GM21528 (cell line): Measurements from ENCODE around the gene RAB23.

Source experiments
- ATAC-seq: cut with Tn5 transposase; IDR thresholded peaks from one replicate; pipeline ENCODE4 v1.9.1; 2021; ENCODE audit warnings: mild to moderate bottlenecking, moderate library complexity; ENCODE audit not compliant: unreplicated experiment, low FRiP score

RAB23 gene

GRCh38 chr6:57193177-57193576, 28.9 kb downstream of the RAB23 start:
- no peak for ATAC-seq

GRCh38 chr6:57190140-57190539, 32.0 kb downstream of the RAB23 start:
- no peak for ATAC-seq

- no peak for ATAC-seq
These were observed 38.8 kb downstream of the RAB23 start for GRCh38 chr6:57183336-57183735.

- no peak for ATAC-seq
These were observed 40.1 kb downstream of the RAB23 start for GRCh38 chr6:57182017-57182432.

GRCh38 chr6:57180596-57180995, 41.5 kb downstream of the RAB23 start:
- no peak for ATAC-seq

GRCh38 chr6:57177545-57178265, 44.4 kb downstream of the RAB23 start:
- no peak for ATAC-seq

GRCh38 chr6:57174511-57174907, 47.6 kb downstream of the RAB23 start:
- ATAC-seq = no peak

GRCh38 chr6:57173886-57174510, 48.1 kb downstream of the RAB23 start:
- ATAC-seq = no peak

- ATAC-seq = no peak
These were observed 48.8 kb downstream of the RAB23 start for GRCh38 chr6:57173056-57173885.

- peak; percentile 92 for ATAC-seq
These were observed 49.7 kb downstream of the RAB23 start, which contains the start of gene BAG2 for GRCh38 chr6:57172136-57173055. BAG2 (plus strand) TSS chr6:57172326; CDS start chr6:57172698, 372 bp downstream.

GRCh38 chr6:57165080-57165479, 57.0 kb downstream of the RAB23 start:
- no peak for ATAC-seq

- ATAC-seq = no peak
These were observed 58.2 kb downstream of the RAB23 start for GRCh38 chr6:57163956-57164355.

- ATAC-seq = no peak
These were observed 59.6 kb downstream of the RAB23 start for GRCh38 chr6:57162516-57162915.

GRCh38 chr6:57162028-57162427, 60.1 kb downstream of the RAB23 start:
- no peak for ATAC-seq

GRCh38 chr6:57159127-57159526, 63.0 kb downstream of the RAB23 start:
- ATAC-seq = no peak

- ATAC-seq = no peak
These were observed 63.4 kb downstream of the RAB23 start for GRCh38 chr6:57158658-57159057.

- ATAC-seq = no peak
These were observed 73.9 kb downstream of the RAB23 start for GRCh38 chr6:57147955-57148858.

- no peak for ATAC-seq
These were observed 74.7 kb downstream of the RAB23 start for GRCh38 chr6:57147401-57147800.

- ATAC-seq = no peak
These were observed 78.4 kb downstream of the RAB23 start for GRCh38 chr6:57143690-57144089.
